ENCODE results near the gene SPINT1.

Gene SPINT1

DNA sequence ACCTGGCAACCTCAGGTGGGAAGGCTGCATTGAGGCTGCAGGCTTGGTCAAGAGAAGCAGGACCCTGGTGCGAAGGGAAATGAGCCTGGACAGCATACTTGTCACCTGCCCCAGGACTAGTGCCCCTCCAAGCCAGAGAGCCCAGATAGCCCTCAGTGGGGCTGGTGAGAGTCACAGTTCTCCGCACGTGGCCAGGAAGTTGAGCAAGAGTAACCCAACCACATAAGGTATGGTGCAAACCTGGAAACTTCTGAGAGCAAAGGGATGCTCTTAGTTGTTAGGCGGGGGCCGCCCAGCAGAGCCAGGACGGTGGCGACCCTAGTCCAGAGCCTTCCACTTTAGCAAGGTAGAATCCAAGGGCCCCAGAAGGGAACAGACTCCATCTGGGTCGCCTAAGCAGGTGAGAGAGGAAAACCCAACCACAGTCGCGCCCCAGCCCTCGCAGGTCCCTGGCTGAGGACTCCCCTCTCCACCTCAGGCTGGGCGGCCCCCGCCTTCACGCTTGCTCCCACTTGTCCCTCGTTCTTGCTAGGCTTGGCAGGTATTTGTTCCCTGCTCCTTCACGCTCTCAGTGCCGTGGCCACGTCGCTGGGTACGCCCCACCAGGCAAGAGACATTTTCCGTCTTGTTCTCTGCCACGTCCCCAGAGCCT, 49.3 kb downstream of the SPINT1 start:
- DNase-seq (ENCODE audit: low read depth in 2 of 2) = no peak

DNA sequence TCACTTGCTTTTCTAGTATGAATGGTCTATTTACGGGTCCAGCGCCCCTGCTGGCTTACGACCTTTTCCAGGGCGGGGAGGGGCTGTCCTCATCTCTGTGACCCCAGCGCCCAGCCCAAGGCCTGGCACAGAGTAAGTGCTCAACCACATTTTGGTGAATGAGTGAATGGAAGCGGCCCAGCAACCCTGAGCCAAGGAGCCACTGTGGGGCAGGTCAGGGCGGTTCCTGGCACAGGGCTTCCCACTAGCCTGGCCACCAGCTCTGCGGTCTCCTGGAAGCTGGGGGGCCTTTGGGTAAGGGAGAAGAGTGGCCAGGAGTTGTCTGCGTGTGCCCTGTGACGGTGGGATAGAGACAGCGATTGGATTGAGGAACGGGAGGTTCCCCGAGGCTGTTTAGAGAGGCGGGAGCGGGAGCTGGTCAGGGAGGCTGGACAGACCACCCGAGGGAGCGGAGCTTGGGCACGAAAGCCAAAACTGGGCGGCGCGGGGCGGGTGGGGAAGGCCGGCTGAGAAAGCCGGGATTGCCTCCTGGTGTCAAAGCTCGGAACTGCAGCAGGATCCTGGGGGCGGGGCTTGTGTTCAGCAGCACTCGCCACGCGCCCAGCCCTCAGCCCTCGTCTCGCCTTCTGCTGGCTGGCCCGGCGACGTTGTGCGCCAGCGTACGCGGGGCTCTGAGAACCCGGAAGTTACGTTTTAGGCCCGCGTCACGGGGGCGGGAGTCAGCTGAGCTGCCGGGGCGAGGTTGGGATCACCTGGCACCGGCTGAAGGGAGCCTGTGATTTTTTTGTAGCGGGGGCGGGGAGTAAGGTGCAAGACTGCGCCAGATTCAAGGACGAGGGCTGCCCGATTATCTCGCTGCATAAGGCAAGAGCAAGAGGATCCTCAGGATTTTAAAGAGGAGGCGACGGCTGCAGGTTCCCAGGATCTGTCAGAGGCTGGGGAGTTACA, 50.2 kb downstream of the SPINT1 start, which contains the start of gene VPS18:
Gene VPS18, plus strand, starts transcription at position 718 of the 948 bp plus-strand sequence. CDS start 319 bp downstream, outside the sequence.
- DNase-seq (ENCODE audit: low read depth in 2 of 2) = peak; percentile 97 to 98

DNA sequence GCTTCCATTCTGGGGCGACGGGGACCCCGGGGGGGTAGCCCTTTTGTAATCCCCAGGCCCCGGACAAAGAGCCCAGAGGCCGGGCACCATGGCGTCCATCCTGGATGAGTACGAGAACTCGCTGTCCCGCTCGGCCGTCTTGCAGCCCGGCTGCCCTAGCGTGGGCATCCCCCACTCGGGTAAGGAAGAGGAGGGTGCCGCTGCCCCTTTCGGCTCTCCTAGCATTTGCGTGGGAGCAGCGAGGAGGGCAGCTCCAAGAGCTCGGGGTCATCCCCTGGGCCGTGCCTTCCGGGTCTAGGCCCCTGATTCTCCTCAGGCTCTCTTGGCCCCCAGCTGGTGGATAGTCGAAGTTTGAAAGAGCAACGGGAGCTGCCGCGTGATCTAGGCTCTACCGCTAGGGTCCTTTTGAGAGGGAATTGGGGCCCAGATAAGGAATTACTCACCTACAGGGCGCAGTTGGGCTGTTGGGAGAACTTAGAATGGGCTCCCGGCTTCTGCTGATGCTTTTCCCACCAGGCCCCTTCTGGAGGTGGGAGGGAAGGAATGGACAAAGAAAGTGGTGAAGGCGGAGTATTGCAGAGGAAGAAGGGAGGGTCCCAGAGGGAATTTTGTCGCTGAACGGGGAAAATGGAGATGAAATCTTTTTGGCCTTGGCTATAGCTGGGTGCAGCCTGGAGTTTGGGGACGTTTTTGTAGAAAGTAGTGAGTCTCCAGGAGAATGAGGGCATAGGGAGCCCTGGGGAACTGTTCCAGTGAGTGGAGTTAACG, 51.0 kb downstream of the SPINT1 start:
- DNase-seq (ENCODE audit: low read depth in 2 of 2) = peak in 1 of 2 donors; percentile 18

DNA sequence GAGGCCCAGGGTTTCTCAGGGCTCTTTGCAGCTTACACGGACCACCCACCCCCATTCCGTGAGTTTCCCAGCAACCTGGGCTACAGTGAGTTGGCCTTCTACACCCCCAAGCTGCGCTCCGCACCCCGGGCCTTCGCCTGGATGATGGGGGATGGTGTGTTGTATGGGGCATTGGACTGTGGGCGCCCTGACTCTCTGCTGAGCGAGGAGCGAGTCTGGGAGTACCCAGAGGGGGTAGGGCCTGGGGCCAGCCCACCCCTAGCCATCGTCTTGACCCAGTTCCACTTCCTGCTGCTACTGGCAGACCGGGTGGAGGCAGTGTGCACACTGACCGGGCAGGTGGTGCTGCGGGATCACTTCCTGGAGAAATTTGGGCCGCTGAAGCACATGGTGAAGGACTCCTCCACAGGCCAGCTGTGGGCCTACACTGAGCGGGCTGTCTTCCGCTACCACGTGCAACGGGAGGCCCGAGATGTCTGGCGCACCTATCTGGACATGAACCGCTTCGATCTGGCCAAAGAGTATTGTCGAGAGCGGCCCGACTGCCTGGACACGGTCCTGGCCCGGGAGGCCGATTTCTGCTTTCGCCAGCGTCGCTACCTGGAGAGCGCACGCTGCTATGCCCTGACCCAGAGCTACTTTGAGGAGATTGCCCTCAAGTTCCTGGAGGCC, 55.8 kb downstream of the SPINT1 start:
- no peak for DNase-seq (ENCODE audit: low read depth in 2 of 2)

DNA sequence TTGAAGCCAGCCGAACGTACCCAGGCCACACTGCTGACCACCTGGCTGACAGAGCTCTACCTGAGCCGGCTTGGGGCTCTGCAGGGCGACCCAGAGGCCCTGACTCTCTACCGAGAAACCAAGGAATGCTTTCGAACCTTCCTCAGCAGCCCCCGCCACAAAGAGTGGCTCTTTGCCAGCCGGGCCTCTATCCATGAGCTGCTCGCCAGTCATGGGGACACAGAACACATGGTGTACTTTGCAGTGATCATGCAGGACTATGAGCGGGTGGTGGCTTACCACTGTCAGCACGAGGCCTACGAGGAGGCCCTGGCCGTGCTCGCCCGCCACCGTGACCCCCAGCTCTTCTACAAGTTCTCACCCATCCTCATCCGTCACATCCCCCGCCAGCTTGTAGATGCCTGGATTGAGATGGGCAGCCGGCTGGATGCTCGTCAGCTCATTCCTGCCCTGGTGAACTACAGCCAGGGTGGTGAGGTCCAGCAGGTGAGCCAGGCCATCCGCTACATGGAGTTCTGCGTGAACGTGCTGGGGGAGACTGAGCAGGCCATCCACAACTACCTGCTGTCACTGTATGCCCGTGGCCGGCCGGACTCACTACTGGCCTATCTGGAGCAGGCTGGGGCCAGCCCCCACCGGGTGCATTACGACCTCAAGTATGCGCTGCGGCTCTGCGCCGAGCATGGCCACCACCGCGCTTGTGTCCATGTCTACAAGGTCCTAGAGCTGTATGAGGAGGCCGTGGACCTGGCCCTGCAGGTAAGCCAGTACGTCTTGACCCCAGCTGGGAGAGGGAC, 56.6 kb downstream of the SPINT1 start:
- no peak for DNase-seq (ENCODE audit: low read depth in 2 of 2)

DNA sequence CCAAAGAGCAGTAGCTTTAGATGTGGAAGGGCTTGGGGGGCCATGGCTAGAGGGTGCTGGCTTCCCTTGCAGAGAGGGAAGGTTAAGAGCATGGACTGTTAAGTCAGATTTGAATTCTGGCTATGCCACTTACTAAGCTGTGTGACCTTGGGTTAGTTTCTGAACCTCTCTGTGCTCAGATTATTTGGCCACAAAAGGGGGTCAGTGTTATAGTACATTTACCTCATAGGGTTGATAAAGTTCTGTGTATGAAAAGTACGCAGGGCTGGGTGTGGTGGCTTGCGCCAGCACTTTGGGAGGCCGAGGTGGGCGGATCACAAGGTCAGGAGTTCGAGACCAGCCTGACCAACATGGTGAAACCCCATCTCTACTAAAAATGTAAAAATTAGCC, 57.2 kb downstream of the SPINT1 start:
- no peak for DNase-seq (ENCODE audit: low read depth in 2 of 2)

DNA sequence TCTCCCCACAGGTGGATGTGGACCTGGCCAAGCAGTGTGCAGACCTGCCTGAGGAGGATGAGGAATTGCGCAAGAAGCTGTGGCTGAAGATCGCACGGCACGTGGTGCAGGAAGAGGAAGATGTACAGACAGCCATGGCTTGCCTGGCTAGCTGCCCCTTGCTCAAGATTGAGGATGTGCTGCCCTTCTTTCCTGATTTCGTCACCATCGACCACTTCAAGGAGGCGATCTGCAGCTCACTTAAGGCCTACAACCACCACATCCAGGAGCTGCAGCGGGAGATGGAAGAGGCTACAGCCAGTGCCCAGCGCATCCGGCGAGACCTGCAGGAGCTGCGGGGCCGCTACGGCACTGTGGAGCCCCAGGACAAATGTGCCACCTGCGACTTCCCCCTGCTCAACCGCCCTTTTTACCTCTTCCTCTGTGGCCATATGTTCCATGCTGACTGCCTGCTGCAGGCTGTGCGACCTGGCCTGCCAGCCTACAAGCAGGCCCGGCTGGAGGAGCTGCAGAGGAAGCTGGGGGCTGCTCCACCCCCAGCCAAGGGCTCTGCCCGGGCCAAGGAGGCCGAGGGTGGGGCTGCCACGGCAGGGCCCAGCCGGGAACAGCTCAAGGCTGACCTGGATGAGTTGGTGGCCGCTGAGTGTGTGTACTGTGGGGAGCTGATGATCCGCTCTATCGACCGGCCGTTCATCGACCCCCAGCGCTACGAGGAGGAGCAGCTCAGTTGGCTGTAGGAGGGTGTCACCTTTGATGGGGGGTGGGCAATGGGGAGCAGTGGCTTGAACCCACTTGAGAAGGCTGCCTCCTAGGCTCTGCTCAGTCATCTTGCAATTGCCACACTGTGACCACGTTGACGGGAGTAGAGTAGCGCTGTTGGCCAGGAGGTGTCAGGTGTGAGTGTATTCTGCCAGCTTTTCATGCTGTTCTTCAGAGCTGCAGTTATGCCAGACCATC, 59.0 kb downstream of the SPINT1 start:
- no peak for DNase-seq (ENCODE audit: low read depth in 2 of 2)

DNA sequence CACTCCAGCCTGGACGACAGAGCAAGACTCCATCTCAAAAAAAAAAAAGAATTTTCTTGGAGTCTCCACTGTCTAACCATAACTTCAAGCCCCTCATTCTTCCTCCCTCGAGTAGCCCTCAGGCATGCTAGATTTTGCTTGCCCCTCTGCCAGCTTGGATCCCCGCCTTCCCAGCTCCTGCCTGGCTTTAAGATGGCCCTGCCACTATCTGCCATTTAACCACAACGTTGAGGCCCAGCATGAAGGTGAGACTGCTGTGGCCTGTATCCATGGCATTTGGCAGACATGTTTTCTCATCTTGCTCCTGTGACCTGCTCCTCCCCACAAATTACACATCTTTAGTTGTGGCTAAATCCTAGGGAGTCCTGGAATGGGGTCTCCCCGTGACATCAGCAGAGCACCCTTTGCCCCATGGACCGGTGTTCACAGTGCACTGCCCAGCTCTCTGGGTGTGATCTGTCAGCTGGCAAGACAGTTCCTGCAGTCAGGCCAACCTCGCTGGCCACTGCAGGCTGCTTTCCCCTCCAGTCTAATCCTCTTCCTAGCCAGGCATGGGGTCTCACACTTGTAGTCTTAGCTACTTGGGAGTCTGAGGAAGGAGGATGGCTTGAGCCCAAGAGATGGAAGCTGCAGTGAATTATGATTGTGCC, 60.8 kb downstream of the SPINT1 start:
- no peak for DNase-seq (ENCODE audit: low read depth in 2 of 2)

DNA sequence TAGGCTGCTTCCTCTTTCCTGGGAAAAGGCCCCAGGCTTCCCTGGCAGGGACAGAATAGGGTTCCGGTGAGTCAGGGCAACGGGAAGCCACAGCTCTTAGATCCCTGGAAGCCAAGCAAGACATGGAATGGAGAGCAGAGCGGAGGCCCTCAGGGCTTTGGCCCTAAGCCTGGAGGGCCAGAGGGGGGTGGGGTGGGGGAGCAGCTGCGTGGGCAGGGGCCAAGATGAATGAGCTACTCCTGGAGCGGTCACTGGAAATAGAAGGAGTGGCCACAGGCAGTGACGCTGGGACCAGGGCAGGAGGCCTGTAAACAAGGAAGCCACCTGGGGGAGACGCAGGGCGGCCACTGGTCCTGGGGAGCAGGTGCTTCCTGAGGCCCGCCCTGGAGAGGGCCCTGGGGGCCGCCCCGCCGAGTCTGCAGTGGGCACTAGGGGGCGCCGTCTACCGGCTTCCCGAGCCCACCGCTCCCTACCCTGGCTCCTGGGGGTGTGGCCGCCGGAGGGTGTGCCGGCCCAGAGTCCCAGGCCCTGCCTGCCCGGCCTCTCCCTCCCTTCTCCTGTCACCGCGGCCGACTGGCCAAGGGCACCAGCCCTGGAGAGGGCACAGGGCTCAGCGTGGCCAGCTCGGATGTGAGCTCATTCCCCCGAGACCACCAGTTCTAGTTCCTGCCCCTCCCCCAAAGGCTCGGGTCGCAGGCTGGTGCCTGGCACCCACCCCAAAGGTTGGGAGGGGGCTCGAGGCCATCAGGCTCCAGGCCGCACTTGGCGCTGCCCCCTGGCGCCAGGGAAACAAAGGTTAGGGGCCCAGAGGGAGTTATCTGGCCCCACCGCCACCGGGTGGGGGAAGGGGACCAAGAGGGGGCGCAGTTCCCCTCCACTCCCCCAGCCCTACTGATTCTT, 62.5 kb downstream of the SPINT1 start:
- peak; percentile 56 to 58 for DNase-seq (ENCODE audit: low read depth in 2 of 2)

DNA sequence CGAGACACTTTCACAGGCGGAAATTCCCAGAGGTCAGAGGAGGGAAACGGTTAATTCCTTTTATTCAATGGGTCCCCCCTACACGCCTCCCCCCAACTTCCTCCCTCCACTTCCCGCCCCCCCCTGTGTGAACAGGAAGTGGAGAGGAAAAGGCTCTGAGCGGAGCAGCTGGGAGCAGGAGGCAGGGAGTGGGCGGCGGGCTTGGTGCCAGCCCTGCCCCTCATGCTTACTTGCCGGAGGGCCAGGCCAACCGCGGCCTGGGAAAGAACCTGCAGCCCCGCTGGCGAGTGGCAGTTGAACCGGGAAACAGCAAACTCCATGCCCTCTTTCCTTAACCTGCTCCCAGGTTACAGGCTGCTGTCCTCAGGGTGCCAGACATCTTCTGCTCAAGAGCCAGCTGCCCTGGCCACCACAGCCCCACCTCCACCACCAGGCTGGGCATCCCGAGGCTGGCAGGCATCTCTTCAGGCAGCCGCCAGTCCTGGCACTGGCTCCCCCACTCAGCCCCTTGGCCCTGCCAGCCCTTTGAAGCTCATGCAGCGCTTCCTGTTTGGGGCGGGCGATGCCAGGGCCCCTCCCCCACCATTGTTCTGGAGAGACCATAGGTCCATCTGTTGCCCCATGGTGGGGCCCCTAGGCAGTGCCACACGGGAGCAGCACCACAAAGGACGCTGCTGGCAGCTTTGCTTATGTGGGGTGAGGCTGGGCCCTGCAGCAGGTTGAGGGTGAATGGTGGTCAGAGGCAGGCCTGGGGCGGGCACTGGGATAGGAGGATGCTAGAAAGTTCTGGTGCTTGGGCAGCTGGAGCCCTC, 63.3 kb downstream of the SPINT1 start:
- no peak for DNase-seq (ENCODE audit: low read depth in 2 of 2)

All from activated CD8-positive, alpha-beta memory T cell treated with anti-CD3 and anti-CD28 coated beads for 4 hours (primary cell).